Measurements from ENCODE around the gene LRRC37A2.
"Not testable (repeated sequence)": the region's sequence is repeated elsewhere in the genome, so short reads cannot be mapped to it uniquely, and the experiment has no call there.

LRRC37A2 gene

GRCh38 chr17:46512168-46512567 is at the start of gene LRRC37A2:
TSS of gene LRRC37A2 (plus strand) at chr17:46512468. CDS start at chr17:46512713, 245 bp downstream.
- in situ Hi-C loops (cut with MboI; ENCODE audit: low pct_unique_long_range_greater_than_20kb, low sequenced_read_pairs); DNase-seq: not testable (repeated sequence)

GRCh38 chr17:46467618-46468017 is 44.6 kb upstream of the LRRC37A2 start:
- in situ Hi-C loops (cut with MboI; ENCODE audit: low pct_unique_long_range_greater_than_20kb, low sequenced_read_pairs); DNase-seq: not testable (repeated sequence)

- in situ Hi-C loops (cut with MboI; ENCODE audit: low pct_unique_long_range_greater_than_20kb, low sequenced_read_pairs); DNase-seq: not testable (repeated sequence)
Measured at GRCh38 chr17:46474489-46474888, 37.8 kb upstream of the LRRC37A2 start.

- DNase-seq; in situ Hi-C loops (cut with MboI; ENCODE audit: low pct_unique_long_range_greater_than_20kb, low sequenced_read_pairs): not testable (repeated sequence)
Measured at GRCh38 chr17:46475583-46475982, 36.7 kb upstream of the LRRC37A2 start.

- DNase-seq; in situ Hi-C loops (cut with MboI; ENCODE audit: low pct_unique_long_range_greater_than_20kb, low sequenced_read_pairs): not testable (repeated sequence)
Measured at GRCh38 chr17:46478823-46479222, 33.4 kb upstream of the LRRC37A2 start.

- in situ Hi-C loops (cut with MboI; ENCODE audit: low pct_unique_long_range_greater_than_20kb, low sequenced_read_pairs); DNase-seq: not testable (repeated sequence)
Measured at GRCh38 chr17:46481310-46481709, 31.0 kb upstream of the LRRC37A2 start.

GRCh38 chr17:46492021-46492420 is 20.2 kb upstream of the LRRC37A2 start:
- DNase-seq; in situ Hi-C loops (cut with MboI; ENCODE audit: low pct_unique_long_range_greater_than_20kb, low sequenced_read_pairs): not testable (repeated sequence)

- DNase-seq; in situ Hi-C loops (cut with MboI; ENCODE audit: low pct_unique_long_range_greater_than_20kb, low sequenced_read_pairs): not testable (repeated sequence)
Measured at GRCh38 chr17:46499437-46500139, 12.7 kb upstream of the LRRC37A2 start.

GRCh38 chr17:46505896-46506295 is 6.4 kb upstream of the LRRC37A2 start:
- DNase-seq; in situ Hi-C loops (cut with MboI; ENCODE audit: low pct_unique_long_range_greater_than_20kb, low sequenced_read_pairs): not testable (repeated sequence)

GRCh38 chr17:46534716-46535115 is 22.4 kb downstream of the LRRC37A2 start:
- DNase-seq; in situ Hi-C loops (cut with MboI; ENCODE audit: low pct_unique_long_range_greater_than_20kb, low sequenced_read_pairs): not testable (repeated sequence)

GRCh38 chr17:46548607-46549006 is 36.3 kb downstream of the LRRC37A2 start:
- in situ Hi-C loops (cut with MboI; ENCODE audit: low pct_unique_long_range_greater_than_20kb, low sequenced_read_pairs); DNase-seq: not testable (repeated sequence)

GRCh38 chr17:46559155-46559554 is 46.9 kb downstream of the LRRC37A2 start:
- in situ Hi-C loops (cut with MboI; ENCODE audit: low pct_unique_long_range_greater_than_20kb, low sequenced_read_pairs); DNase-seq: not testable (repeated sequence)

- in situ Hi-C loops (cut with MboI; ENCODE audit: low pct_unique_long_range_greater_than_20kb, low sequenced_read_pairs); DNase-seq: not testable (repeated sequence)
Measured at GRCh38 chr17:46560048-46560447, 47.8 kb downstream of the LRRC37A2 start.

GRCh38 chr17:46566284-46566683 is 54.0 kb downstream of the LRRC37A2 start:
- in situ Hi-C loops (cut with MboI; ENCODE audit: low pct_unique_long_range_greater_than_20kb, low sequenced_read_pairs); DNase-seq: not testable (repeated sequence)

GRCh38 chr17:46566980-46567379 is 54.7 kb downstream of the LRRC37A2 start:
- in situ Hi-C loops (cut with MboI; ENCODE audit: low pct_unique_long_range_greater_than_20kb, low sequenced_read_pairs); DNase-seq: not testable (repeated sequence)

- DNase-seq; in situ Hi-C loops (cut with MboI; ENCODE audit: low pct_unique_long_range_greater_than_20kb, low sequenced_read_pairs): not testable (repeated sequence)
Measured at GRCh38 chr17:46571796-46572195, 59.5 kb downstream of the LRRC37A2 start.

- in situ Hi-C loops (cut with MboI; ENCODE audit: low pct_unique_long_range_greater_than_20kb, low sequenced_read_pairs); DNase-seq: not testable (repeated sequence)
Measured at GRCh38 chr17:46579083-46580075, 67.1 kb downstream of the LRRC37A2 start, which contains the start of gene ARL17A. TSS of gene ARL17A (minus strand) at chr17:46579691. CDS start at chr17:46576322, 3,369 bp downstream.

GRCh38 chr17:46580082-46580481 is 67.8 kb downstream of the LRRC37A2 start:
- DNase-seq; in situ Hi-C loops (cut with MboI; ENCODE audit: low pct_unique_long_range_greater_than_20kb, low sequenced_read_pairs): not testable (repeated sequence)

- in situ Hi-C loops (cut with MboI; ENCODE audit: low pct_unique_long_range_greater_than_20kb, low sequenced_read_pairs); DNase-seq: not testable (repeated sequence)
Measured at GRCh38 chr17:46585444-46585843, 73.2 kb downstream of the LRRC37A2 start.

Data from KBM-7 (cell line).